Mesenchymal stem cell (in vitro differentiated cells and primary cell): ENCODE data around the gene MICA.
"Not testable (repeated sequence)": the region's sequence is repeated elsewhere in the genome, so short reads cannot be mapped to it uniquely, and the experiment has no call there.

Experiments
- DNase-seq: peaks from one replicate; pipeline ENCODE4 v3.0.0-alpha.2; 2013
- H2AFZ ChIP-seq: one replicate; pipeline ENCODE4 v1.6.1; 2013; ENCODE audit warnings: low read depth, mild to moderate bottlenecking, control low read depth, inconsistent platforms, low read length, moderate library complexity
- H2AK5ac ChIP-seq: 2 replicates; pipeline ENCODE4 v1.6.1; 2013; ENCODE audit warnings: low read length, moderate library complexity, mild to moderate bottlenecking, inconsistent platforms; ENCODE audit not compliant: severe bottlenecking
- H2BK120ac ChIP-seq: one replicate; pipeline ENCODE4 v1.6.1; 2013; ENCODE audit warnings: low read depth, mild to moderate bottlenecking, inconsistent platforms, low read length, moderate library complexity
- H2BK12ac ChIP-seq, 2 experiments: one replicate each; pipeline ENCODE4 v1.6.1; 2013; ENCODE audit warnings: inconsistent platforms in 2 of 2, low read length in 2 of 2, mild to moderate bottlenecking in 2 of 2, moderate library complexity in 2 of 2, control low read depth in 1 of 2
- H2BK15ac ChIP-seq: one replicate; pipeline ENCODE4 v1.6.1; 2013; ENCODE audit warnings: mild to moderate bottlenecking, low read depth, inconsistent platforms; ENCODE audit not compliant: poor library complexity, severe bottlenecking
- H2BK5ac ChIP-seq: 2 replicates; pipeline ENCODE4 v1.6.1; 2013; ENCODE audit warnings: low read depth, mild to moderate bottlenecking, low read length, control low read depth, inconsistent platforms; ENCODE audit not compliant: poor library complexity, severe bottlenecking
- H3K14ac ChIP-seq, 2 experiments: one replicate each; pipeline ENCODE4 v1.6.1; 2013; ENCODE audit warnings: inconsistent platforms in 2 of 2, low read length in 2 of 2, control low read depth in 1 of 2, mild to moderate bottlenecking in 1 of 2, moderate library complexity in 1 of 2
- H3K18ac ChIP-seq, 2 experiments: one replicate each; pipeline ENCODE4 v1.6.1; 2013; ENCODE audit warnings: inconsistent platforms in 2 of 2, low read length in 2 of 2, control low read depth in 1 of 2, low read depth in 1 of 2, mild to moderate bottlenecking in 1 of 2
- H3K23ac ChIP-seq, 2 experiments: one replicate each; pipeline ENCODE4 v1.6.1; 2013; ENCODE audit warnings: inconsistent platforms in 2 of 2, low read length in 2 of 2, mild to moderate bottlenecking in 2 of 2, moderate library complexity in 2 of 2, control low read depth in 1 of 2
- H3K27ac ChIP-seq: 2 replicates; pipeline ENCODE4 v1.5.1; 2013; ENCODE audit warnings: mild to moderate bottlenecking, moderate library complexity, low read length, control low read depth, inconsistent platforms; ENCODE audit not compliant: poor library complexity, severe bottlenecking
- H3K27me3 ChIP-seq, 2 experiments: 2 replicates each; pipeline versions ENCODE4 v1.6.1 to v1.7.0; 2013; ENCODE audit warnings: low read length in 2 of 2, mild to moderate bottlenecking in 2 of 2, moderate library complexity in 2 of 2, control low read depth in 1 of 2, inconsistent platforms in 1 of 2; ENCODE audit not compliant: control insufficient read depth in 1 of 2, insufficient read depth in 1 of 2
- H3K36me3 ChIP-seq, 2 experiments: 2 replicates each; pipeline versions ENCODE4 v1.6.1 to v1.7.0; 2013; ENCODE audit warnings: low read length in 2 of 2, control low read depth in 1 of 2, inconsistent platforms in 1 of 2, low read depth in 1 of 2, mild to moderate bottlenecking in 1 of 2; ENCODE audit not compliant: insufficient read depth in 2 of 2, control insufficient read depth in 1 of 2
- H3K4ac ChIP-seq, 2 experiments: one replicate each; pipeline ENCODE4 v1.6.1; 2013; ENCODE audit warnings: inconsistent platforms in 2 of 2, low read length in 2 of 2, mild to moderate bottlenecking in 2 of 2, moderate library complexity in 2 of 2, control low read depth in 1 of 2, low read depth in 1 of 2
- H3K4me1 ChIP-seq: 2 replicates; pipeline ENCODE4 v1.6.1; 2013; ENCODE audit warnings: low read depth, low read length, control low read depth; ENCODE audit not compliant: control insufficient read depth, insufficient read depth
- H3K4me2 ChIP-seq: 2 replicates; pipeline ENCODE4 v1.6.1; 2013; ENCODE audit warnings: low read length, mild to moderate bottlenecking, inconsistent platforms; ENCODE audit not compliant: poor library complexity, severe bottlenecking
- H3K4me3 ChIP-seq, 2 experiments: 2 replicates each; pipeline versions ENCODE4 v1.5.1 to v1.7.0; 2013; ENCODE audit warnings: low read length in 2 of 2, mild to moderate bottlenecking in 2 of 2, control low read depth in 1 of 2, low read depth in 1 of 2; ENCODE audit not compliant: insufficient read depth in 1 of 2
- H3K79me1 ChIP-seq: replicated peaks from 2 replicates; pipeline ENCODE4 v1.6.1; 2013; ENCODE audit warnings: mild to moderate bottlenecking, control low read depth, low read length, inconsistent platforms; ENCODE audit not compliant: poor library complexity, severe bottlenecking
- H3K9ac ChIP-seq: 2 replicates; pipeline ENCODE4 v1.7.0; 2013; ENCODE audit warnings: mild to moderate bottlenecking, low read length, moderate library complexity
- H3K9me3 ChIP-seq: 2 replicates; pipeline ENCODE4 v1.7.0; 2013; ENCODE audit warnings: mild to moderate bottlenecking, low read length; ENCODE audit not compliant: control insufficient read depth
- H4K8ac ChIP-seq: one replicate; pipeline ENCODE4 v1.6.1; 2013; ENCODE audit warnings: inconsistent platforms, mild to moderate bottlenecking, low read length, moderate library complexity
- H4K91ac ChIP-seq: one replicate; pipeline ENCODE4 v1.6.1; 2013; ENCODE audit warnings: mild to moderate bottlenecking, low read length, inconsistent platforms
- WGBS: methylation state at CpG from one replicate; pipeline ENCODE4 v1.1.7; 2013; ENCODE audit warnings: mixed read lengths; 5-methylcytosine and 5-hydroxymethylcytosine counted together

MICA gene

DNA sequence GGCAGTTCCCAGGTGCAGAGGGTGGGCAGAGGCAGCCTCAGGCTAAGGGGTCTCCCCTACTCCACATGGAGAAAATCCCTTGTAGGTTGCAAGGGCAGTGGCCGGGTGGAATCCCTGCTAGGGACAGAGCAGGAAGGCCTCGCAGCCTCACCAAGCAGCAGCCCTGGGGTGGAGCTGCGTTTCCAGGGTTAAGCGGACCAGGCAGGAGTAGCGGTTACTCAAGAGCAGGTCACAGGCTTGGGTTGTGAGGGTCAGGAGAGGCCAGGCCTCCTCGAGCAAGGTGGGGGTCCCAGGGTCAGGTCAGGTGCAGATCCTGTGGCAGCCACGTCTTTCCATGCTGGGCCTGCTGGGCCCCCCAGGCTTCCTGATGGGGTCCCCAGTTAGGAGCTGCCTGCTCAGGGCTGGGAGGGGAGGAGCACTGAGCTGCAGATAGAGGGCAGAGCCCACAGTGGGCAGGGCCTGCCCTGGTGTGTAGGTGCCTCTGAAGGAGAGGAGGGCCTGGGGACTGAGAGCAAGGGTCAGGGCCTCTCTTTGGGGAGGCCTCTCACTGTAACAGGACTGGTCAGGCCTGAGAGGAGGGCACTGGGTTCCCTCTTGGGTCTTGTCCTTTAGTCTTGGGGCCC, 10.9 kb downstream of the MICA start:
- H3K4me2 ChIP-seq, DNase-seq, H3K14ac ChIP-seq, H2AK5ac ChIP-seq, H2BK5ac ChIP-seq, H3K4me3 ChIP-seq, H2BK12ac ChIP-seq, H3K27ac ChIP-seq, H3K23ac ChIP-seq, H4K8ac ChIP-seq, H3K9ac ChIP-seq, H2AFZ ChIP-seq, H3K4me1 ChIP-seq, H3K4ac ChIP-seq, H3K18ac ChIP-seq, H3K9me3 ChIP-seq, H4K91ac ChIP-seq, H3K27me3 ChIP-seq, H2BK15ac ChIP-seq, H2BK120ac ChIP-seq: not testable (repeated sequence)
- WGBS = 95% methylated on average over 4 of the region's 7 CpGs
- Histone ChIP-seq H3K36me3 (peaks cover 66 to 72% of the 10 kb centered on the region in 2 experiments), H3K79me1 (peaks cover 18% of the 10 kb centered on the region)

DNA sequence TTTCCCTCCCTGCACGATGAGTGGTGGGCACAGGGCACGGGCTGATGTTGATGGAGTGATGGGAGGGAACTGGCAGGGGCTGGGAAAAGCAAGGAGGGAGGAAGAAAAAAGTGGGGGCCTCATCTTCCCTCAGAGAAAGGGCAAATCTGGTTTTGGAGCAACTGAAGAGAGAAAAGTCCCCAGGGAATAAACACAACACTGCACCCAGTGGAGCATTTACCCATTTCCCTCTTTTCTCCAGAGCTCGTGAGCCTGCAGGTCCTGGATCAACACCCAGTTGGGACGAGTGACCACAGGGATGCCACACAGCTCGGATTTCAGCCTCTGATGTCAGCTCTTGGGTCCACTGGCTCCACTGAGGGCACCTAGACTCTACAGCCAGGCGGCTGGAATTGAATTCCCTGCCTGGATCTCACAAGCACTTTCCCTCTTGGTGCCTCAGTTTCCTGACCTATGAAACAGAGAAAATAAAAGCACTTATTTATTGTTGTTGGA, 11.4 kb downstream of the MICA start:
- no peak overlapping the region for H2AFZ ChIP-seq
- no peak overlapping the region for H3K18ac ChIP-seq

DNA sequence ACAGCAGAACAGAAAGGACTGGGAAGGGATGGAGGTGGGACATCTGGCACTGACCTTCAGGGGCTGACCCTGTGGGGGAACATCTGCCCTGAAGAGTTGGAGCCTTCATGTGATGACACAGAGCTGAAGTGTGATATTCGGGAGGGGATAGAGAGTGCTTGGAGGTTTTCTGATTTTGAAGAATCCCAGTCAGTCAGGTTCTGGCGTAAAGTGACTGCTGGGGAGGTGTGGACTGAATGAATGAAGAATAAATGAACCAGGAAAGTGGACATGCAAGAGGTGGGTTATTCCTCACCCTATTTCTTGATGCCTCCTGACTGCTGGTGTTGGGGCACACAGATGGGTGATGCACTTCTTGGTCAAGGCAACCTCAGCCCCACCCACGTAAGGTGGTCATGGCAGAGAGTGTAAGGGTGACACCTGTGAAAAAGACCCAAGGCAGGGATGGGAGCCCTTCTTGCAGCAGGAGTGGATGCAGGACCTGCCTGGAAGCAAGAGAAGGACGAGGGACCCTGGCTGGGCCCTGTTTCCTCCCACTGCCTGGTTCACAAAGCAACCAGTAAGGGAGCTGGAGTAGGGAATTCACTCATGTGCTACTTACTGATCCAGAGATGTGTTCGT, 13.1 kb downstream of the MICA start:
- Histone ChIP-seq H3K14ac (no peak overlapping the region), H4K91ac (no peak overlapping the region), H2BK5ac (no peak overlapping the region), H3K4ac (no peak overlapping the region), H2AK5ac (no peak overlapping the region), H3K9me3 (no peaks in the 10 kb centered on the region), H3K9ac (no peak overlapping the region), H3K23ac (no peak overlapping the region), H3K36me3 (peaks cover 48 to 60% of the 10 kb centered on the region in 2 experiments), H3K4me3 (no peak overlapping the region), H3K27ac (no peak overlapping the region), H2BK120ac (no peak overlapping the region), H4K8ac (no peak overlapping the region), H3K27me3 (no peaks in the 10 kb centered on the region), H3K18ac (no peak overlapping the region), H2BK15ac (no peak overlapping the region), H3K4me1 (no peaks in the 10 kb centered on the region), H2AFZ (no peak overlapping the region), H3K4me2 (no peak overlapping the region), H2BK12ac (no peak overlapping the region), H3K79me1 (peaks cover 18% of the 10 kb centered on the region)
- no peak for DNase-seq
- WGBS = 95% methylated on average over 4 of the region's 5 CpGs

More for the DNA sequence above, 11.4 kb downstream of the MICA start:
- H2BK12ac ChIP-seq = no peak overlapping the region
- no peak overlapping the region for H2BK15ac ChIP-seq
- no peak overlapping the region for H3K4me3 ChIP-seq
- H3K36me3 ChIP-seq = peaks cover 64 to 72% of the 10 kb centered on the region in 2 experiments
- no peak overlapping the region for H3K23ac ChIP-seq
- no peak overlapping the region for H2BK5ac ChIP-seq
- H2AK5ac ChIP-seq = no peak overlapping the region
- H3K9ac ChIP-seq = no peak overlapping the region
- no peak overlapping the region for H3K14ac ChIP-seq
- no peak overlapping the region for H3K4ac ChIP-seq
- H3K27ac ChIP-seq = no peak overlapping the region
- no peak overlapping the region for H2BK120ac ChIP-seq
- no peaks in the 10 kb centered on the region for H3K4me1 ChIP-seq
- WGBS = 75% methylated on average over 4 of the region's 6 CpGs
- no peak overlapping the region for H3K4me2 ChIP-seq
- peaks cover 18% of the 10 kb centered on the region for H3K79me1 ChIP-seq
- no peak overlapping the region for H4K8ac ChIP-seq
- no peak for DNase-seq
- no peaks in the 10 kb centered on the region for H3K27me3 ChIP-seq
- H3K9me3 ChIP-seq = no peaks in the 10 kb centered on the region
- no peak overlapping the region for H4K91ac ChIP-seq

DNA sequence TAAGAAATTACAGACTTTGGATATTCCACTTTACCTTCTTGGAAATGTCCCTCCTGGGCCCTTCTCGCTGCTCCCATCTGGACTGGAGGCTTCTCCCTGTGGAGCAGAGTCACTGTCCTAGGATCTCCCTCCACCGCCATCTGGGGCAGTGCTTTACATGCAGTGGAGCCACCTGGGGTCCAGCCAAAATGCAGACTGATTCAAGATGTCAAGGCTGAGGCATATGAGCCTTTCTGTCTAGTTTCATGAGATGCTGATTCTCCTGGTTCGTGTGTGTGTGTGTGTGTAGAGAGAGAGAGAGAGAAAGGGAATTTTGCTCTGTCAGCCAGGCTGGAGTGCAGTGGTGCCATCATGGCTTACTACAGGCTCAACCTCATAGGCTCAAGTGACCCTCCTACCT, 14.9 kb downstream of the MICA start:
- no peak overlapping the region for H4K8ac ChIP-seq
- H3K79me1 ChIP-seq = peaks cover 9% of the 10 kb centered on the region
- H3K23ac ChIP-seq = no peak overlapping the region
- H2BK120ac ChIP-seq = no peak overlapping the region
- no peak overlapping the region for H3K4ac ChIP-seq
- H4K91ac ChIP-seq = no peak overlapping the region
- no peak overlapping the region for H2AK5ac ChIP-seq
- no peak overlapping the region for H3K18ac ChIP-seq
- WGBS = 100% methylated on average over 3 of the region's 3 CpGs
- H2BK12ac ChIP-seq = no peak overlapping the region
- H3K4me2 ChIP-seq = no peak overlapping the region
- no peak for DNase-seq
- H3K27ac ChIP-seq = no peak overlapping the region
- H3K14ac ChIP-seq = no peak overlapping the region
- no peaks in the 10 kb centered on the region for H3K4me1 ChIP-seq
- H2BK5ac ChIP-seq = no peak overlapping the region
- H3K36me3 ChIP-seq = peaks cover 31 to 42% of the 10 kb centered on the region in 2 experiments
- H2AFZ ChIP-seq = no peak overlapping the region
- no peaks in the 10 kb centered on the region for H3K27me3 ChIP-seq
- H3K4me3 ChIP-seq = no peak overlapping the region
- H2BK15ac ChIP-seq = no peak overlapping the region
- H3K9ac ChIP-seq = no peak overlapping the region
- no peaks in the 10 kb centered on the region for H3K9me3 ChIP-seq
